CD14-positive monocyte (primary cell): Measurements from ENCODE around the gene MICU2. TPM values are rescaled to one million over a fixed set of nuclear protein-coding genes. Genes with fewer than 3 reads are reported as not detected.

Source experiments
- DNase-seq, 3 donors: peaks; one replicate each; pipeline ENCODE4 v3.0.0-alpha.2; 2011 to 2022
- H2AFZ ChIP-seq: 2 replicates; pipeline ENCODE4 v1.6.0; 2012; ENCODE audit warnings: mild to moderate bottlenecking, low read depth, low read length, inconsistent platforms; ENCODE audit not compliant: insufficient read depth, poor library complexity, severe bottlenecking
- H3K27ac ChIP-seq, 2 donors: 1 replicate in 1 of 2; 2 replicates in 1 of 2; pipeline ENCODE4 v1.5.1; 2012 to 2013; ENCODE audit warnings: low read length in 2 of 2, control low read depth in 1 of 2, inconsistent platforms in 1 of 2, low read depth in 1 of 2, mild to moderate bottlenecking in 1 of 2
- H3K27me3 ChIP-seq, 2 donors: one replicate each; pipeline versions ENCODE4 v1.6.0 to v1.6.1; 2011 to 2013; ENCODE audit warnings: low read length in 2 of 2; ENCODE audit not compliant: control insufficient read depth in 2 of 2, insufficient read depth in 2 of 2
- H3K36me3 ChIP-seq, 2 donors: replicated peaks in 1 of 2; 1 replicate in 1 of 2; 2 replicates in 1 of 2; pipeline versions ENCODE4 v1.5.1 to v1.6.1; 2012 to 2013; ENCODE audit warnings: low read length in 2 of 2, control low read depth in 1 of 2, inconsistent platforms in 1 of 2, mild to moderate bottlenecking in 1 of 2; ENCODE audit not compliant: insufficient read depth in 2 of 2, control insufficient read depth in 1 of 2
- H3K4me1 ChIP-seq, 2 donors: 1 replicate in 1 of 2; 2 replicates in 1 of 2; pipeline versions ENCODE4 v1.5.1 to v1.6.1; 2012 to 2013; ENCODE audit warnings: low read length in 2 of 2, control low read depth in 1 of 2, inconsistent platforms in 1 of 2, mild to moderate bottlenecking in 1 of 2, moderate library complexity in 1 of 2; ENCODE audit not compliant: insufficient read depth in 2 of 2, control insufficient read depth in 1 of 2
- H3K4me2 ChIP-seq: replicated peaks from 2 replicates; pipeline ENCODE3; 2012; ENCODE audit warnings: low read length, moderate library complexity, mild to moderate bottlenecking; ENCODE audit not compliant: poor library complexity, severe bottlenecking; ENCODE audit errors: extremely low read depth
- H3K4me3 ChIP-seq, 3 experiments: fragments of 200-600 bp in 1 of 3; sonication (generic) in 1 of 3; replicated peaks in 1 of 3; 1 replicate in 2 of 3; 2 replicates in 1 of 3; pipeline ENCODE4 v1.5.1; 2011 to 2013; ENCODE audit warnings: low read length in 3 of 3, mild to moderate bottlenecking in 3 of 3, control low read depth in 2 of 3, low read depth in 2 of 3, inconsistent platforms in 1 of 3, moderate library complexity in 1 of 3
- H3K79me2 ChIP-seq: 2 replicates; pipeline ENCODE4 v1.6.0; 2012; ENCODE audit warnings: mild to moderate bottlenecking, control low read depth, inconsistent platforms, low read length, moderate library complexity; ENCODE audit not compliant: insufficient read depth
- H3K9ac ChIP-seq: 2 replicates; pipeline ENCODE4 v1.6.0; 2017; ENCODE audit warnings: low read length, mild to moderate bottlenecking; ENCODE audit not compliant: insufficient read depth, poor library complexity, severe bottlenecking
- H3K9me3 ChIP-seq, 2 donors: replicated peaks in 1 of 2; 1 replicate in 1 of 2; 2 replicates in 1 of 2; pipeline versions ENCODE4 v1.5.1 to v1.6.1; 2012 to 2013; ENCODE audit warnings: low read length in 2 of 2, control low read depth in 1 of 2; ENCODE audit not compliant: control insufficient read depth in 1 of 2, insufficient read depth in 1 of 2
- H4K20me1 ChIP-seq: 2 replicates; pipeline ENCODE4 v1.6.0; 2012; ENCODE audit warnings: mild to moderate bottlenecking, low read length, control low read depth, moderate library complexity; ENCODE audit not compliant: insufficient read depth
- H3K27ac Mint-ChIP-seq, 7 donors: one replicate each; pipeline ENCODE4 v1.8.0; 2020; ENCODE audit warnings: mild to moderate bottlenecking in 7 of 7, mixed read lengths in 7 of 7, moderate library complexity in 6 of 7, inconsistent platforms in 2 of 7
- H3K27me3 Mint-ChIP-seq, 3 donors: one replicate each; pipeline ENCODE4 v1.8.0; 2021 to 2022; ENCODE audit warnings: low read depth in 3 of 3, mild to moderate bottlenecking in 3 of 3, mixed read lengths in 3 of 3, moderate library complexity in 3 of 3, inconsistent platforms in 1 of 3
- H3K36me3 Mint-ChIP-seq, 2 donors: one replicate each; pipeline ENCODE4 v1.8.0; 2020; ENCODE audit warnings: mixed read lengths in 2 of 2, inconsistent platforms in 1 of 2, mild to moderate bottlenecking in 1 of 2
- H3K4me1 Mint-ChIP-seq: one replicate; pipeline ENCODE4 v1.8.0; 2020; ENCODE audit warnings: mild to moderate bottlenecking, mixed read lengths
- H3K4me3 Mint-ChIP-seq, 2 donors: one replicate each; pipeline ENCODE4 v1.8.0; 2020; ENCODE audit warnings: mild to moderate bottlenecking in 2 of 2, mixed read lengths in 2 of 2, moderate library complexity in 1 of 2
- H3K9me3 Mint-ChIP-seq, 7 donors: one replicate each; pipeline ENCODE4 v1.8.0; 2020 to 2022; ENCODE audit warnings: mixed read lengths in 7 of 7, mild to moderate bottlenecking in 6 of 7, moderate library complexity in 6 of 7, inconsistent platforms in 2 of 7
- WGBS: methylation state at CpG from one replicate; pipeline ENCODE4 v1.1.5; 2013; ENCODE audit warnings: missing lambda C conversion rate; ENCODE audit not compliant: insufficient coverage; 5-methylcytosine and 5-hydroxymethylcytosine counted together
- intact Hi-C, 2 donors: fragments of 100-400 bp; cut with micrococcal nuclease; formaldehyde crosslinking; loops; one replicate each; pipeline versions ENCODE4 v1.15.0 to v1.15.1; 2023
- polyA plus RNA-seq, 3 donors: library from polyadenylated mRNA; depleted of rRNA in 1 of 3; unstranded in 2 of 3; stranded (reverse) in 1 of 3; fragments of 300-500 nt in 2 of 3; fragments of >200 nt in 1 of 3; fragmentation: Illumina TruSeq in 2 of 3; gene quantifications; 1 replicate in 2 of 3; 2 replicates in 1 of 3; pipeline ENCODE4 v1.2.3, GENCODE V29; 2012 to 2021
- TF ChIP-seq, protein P1 (sequence below): fragments of 200-600 bp; IDR thresholded peaks from one replicate; pipeline ENCODE4 v1.8.0; 2022; ENCODE audit warnings: antibody characterized with exemption, mild to moderate bottlenecking

Gene MICU2
- polyA plus RNA-seq, 3 donors, result 21.5 to 32.1 (median 26.8) TPM

DNA sequence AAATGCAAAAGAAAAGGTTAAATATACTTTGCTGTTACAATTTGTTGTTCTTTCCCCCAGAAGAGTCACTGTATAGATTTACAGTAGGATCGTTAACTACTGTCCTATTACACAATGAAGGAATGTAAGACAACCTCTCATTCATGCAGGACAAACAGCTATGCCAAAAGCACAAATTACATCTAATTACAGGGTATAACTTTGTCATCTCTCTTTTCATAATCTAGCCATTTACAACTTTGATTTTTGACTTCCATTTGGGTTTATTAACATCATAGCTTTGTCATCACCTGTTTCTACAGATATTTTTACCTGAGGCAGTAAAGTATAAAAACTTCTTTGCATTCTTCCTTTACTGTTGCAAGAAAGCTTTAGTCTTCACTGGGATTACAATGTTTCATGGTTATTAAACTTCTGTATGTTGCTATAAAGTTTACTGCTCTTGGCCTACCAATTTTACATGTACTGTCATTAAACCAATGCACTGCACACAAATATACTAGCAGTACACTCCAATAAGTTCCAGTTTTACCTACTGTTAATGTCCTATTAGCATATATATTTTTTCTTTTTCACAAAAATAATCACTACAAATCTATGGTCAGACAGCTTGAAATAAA, 18.9 kb downstream of the MICU2 start:
- Histone ChIP-seq H3K36me3 (peaks cover 0 to 14% of the 10 kb centered on the region in 2 donors), H2AFZ (no peak overlapping the region), H3K4me1 (peaks cover 2 to 3% of the 10 kb centered on the region in 2 donors), H3K9ac (no peak overlapping the region), H3K79me2 (peaks cover 89% of the 10 kb centered on the region), H3K9me3 (peaks cover 12 to 13% of the 10 kb centered on the region in 2 donors), H3K27me3 (no peaks in the 10 kb centered on the region), H3K27ac (no peak overlapping the region), H3K4me2 (no peak overlapping the region), H4K20me1 (peaks cover 90% of the 10 kb centered on the region), H3K4me3 (no peak overlapping the region)
- peaks cover 3 to 11% of the 10 kb centered on the region in 2 donors for H3K36me3 Mint-ChIP-seq
- no peak for DNase-seq
- intact Hi-C loops, result no loop called here
- no CpG with 5 or more reads among the region's 1 CpG for WGBS
- H3K27me3 Mint-ChIP-seq, result no peaks in the 10 kb centered on the region
- TF ChIP-seq, protein P1, sequence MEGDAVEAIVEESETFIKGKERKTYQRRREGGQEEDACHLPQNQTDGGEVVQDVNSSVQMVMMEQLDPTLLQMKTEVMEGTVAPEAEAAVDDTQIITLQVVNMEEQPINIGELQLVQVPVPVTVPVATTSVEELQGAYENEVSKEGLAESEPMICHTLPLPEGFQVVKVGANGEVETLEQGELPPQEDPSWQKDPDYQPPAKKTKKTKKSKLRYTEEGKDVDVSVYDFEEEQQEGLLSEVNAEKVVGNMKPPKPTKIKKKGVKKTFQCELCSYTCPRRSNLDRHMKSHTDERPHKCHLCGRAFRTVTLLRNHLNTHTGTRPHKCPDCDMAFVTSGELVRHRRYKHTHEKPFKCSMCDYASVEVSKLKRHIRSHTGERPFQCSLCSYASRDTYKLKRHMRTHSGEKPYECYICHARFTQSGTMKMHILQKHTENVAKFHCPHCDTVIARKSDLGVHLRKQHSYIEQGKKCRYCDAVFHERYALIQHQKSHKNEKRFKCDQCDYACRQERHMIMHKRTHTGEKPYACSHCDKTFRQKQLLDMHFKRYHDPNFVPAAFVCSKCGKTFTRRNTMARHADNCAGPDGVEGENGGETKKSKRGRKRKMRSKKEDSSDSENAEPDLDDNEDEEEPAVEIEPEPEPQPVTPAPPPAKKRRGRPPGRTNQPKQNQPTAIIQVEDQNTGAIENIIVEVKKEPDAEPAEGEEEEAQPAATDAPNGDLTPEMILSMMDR, result no peak
- H3K9me3 Mint-ChIP-seq, result peaks cover 6 to 20% (median 16%) of the 10 kb centered on the region in 7 donors
- no peak overlapping the region for H3K4me3 Mint-ChIP-seq
- H3K27ac Mint-ChIP-seq, result no peak overlapping the region
- peaks cover 31% of the 10 kb centered on the region for H3K4me1 Mint-ChIP-seq

GRCh38 chr13:21583478-21583877, 20.5 kb downstream of the MICU2 start:
- Mint-ChIP-seq H3K27me3 (no peaks in the 10 kb centered on the region), H3K27ac (no peak overlapping the region), H3K4me3 (no peak overlapping the region), H3K4me1 (peaks cover 35% of the 10 kb centered on the region), H3K9me3 (peaks cover 6 to 18% (median 15%) of the 10 kb centered on the region in 7 donors), H3K36me3 (peaks cover 3 to 11% of the 10 kb centered on the region in 2 donors)
- Histone ChIP-seq H3K36me3 (peaks cover 0 to 14% of the 10 kb centered on the region in 2 donors), H3K27ac (no peak overlapping the region), H3K9me3 (peaks cover 12 to 13% of the 10 kb centered on the region in 2 donors), H3K9ac (no peak overlapping the region), H3K27me3 (no peaks in the 10 kb centered on the region), H3K4me3 (no peak overlapping the region), H3K4me2 (no peak overlapping the region), H2AFZ (no peak overlapping the region), H3K79me2 (peaks cover 90% of the 10 kb centered on the region), H3K4me1 (peaks cover 2 to 8% of the 10 kb centered on the region in 2 donors), H4K20me1 (peaks cover 87% of the 10 kb centered on the region)
- WGBS, result 90% methylated on average over 1 of the region's 2 CpGs
- TF ChIP-seq, protein P1, result no peak
- intact Hi-C loops, result no loop called here
- no peak for DNase-seq
